NCI-H345 (cell line): ENCODE measurements around the gene ZNF668.
"Not testable (repeated sequence)": the region's sequence is repeated elsewhere in the genome, so short reads cannot be mapped to it uniquely, and the experiment has no call there.

Experiments used
- DNase-seq: peaks from one replicate; lab custom pipeline; 2025; lab: John Stamatoyannopoulos, UW

The ZNF668 gene

DNA sequence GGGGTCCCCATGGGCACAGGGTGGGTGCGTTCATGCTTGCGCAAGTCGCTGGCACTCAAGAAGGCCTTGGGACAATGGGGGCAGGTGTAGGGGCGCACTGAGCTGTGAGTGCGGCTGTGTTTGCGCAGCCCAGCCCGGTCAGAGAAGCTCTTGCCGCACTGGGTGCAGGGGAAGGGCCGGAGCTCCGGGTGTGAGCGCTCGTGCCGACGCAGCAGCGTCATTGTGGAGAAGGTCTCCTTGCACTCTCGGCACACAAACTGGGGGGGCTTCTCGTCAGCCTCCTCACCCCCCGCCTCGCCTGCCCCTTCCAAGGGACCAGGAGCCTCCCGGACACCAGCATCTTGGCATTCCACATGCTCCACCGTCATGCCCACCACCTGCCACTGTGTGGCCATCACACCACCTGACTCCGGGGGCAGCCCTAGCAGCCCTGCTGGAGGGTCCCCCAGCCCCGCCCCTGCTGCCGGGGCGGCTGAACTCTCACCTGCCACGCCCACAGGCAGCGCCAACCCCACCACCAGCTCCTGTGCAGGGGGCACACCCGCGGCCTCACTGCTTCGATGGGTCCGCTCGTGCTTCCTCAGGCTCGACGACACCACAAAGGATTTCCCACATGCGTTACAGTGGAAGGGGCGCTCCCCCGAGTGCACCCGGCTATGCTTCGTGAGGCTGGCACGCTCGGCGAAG is 12.8 kb downstream of the ZNF668 start:
- no peak for DNase-seq

DNA sequence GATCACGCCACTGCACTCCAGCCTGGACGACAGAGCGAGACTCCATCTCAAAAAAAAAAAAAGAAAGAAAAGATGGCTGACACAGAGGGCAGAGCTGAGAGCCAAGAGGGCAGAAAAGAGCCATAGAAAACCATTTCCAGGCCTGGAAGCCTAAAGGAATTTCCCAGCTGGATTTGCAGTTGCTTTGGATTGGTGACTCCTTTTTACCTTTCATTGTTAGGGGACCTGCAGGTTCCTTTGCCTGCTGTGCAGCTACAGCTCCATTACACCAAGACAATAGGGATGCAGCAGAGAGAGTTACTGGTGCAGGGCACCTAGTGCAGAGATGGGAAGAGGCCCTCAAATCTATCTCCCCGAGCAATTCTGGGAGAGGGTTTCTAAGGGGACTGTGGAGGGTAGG is 18.4 kb downstream of the ZNF668 start:
- no peak for DNase-seq

DNA sequence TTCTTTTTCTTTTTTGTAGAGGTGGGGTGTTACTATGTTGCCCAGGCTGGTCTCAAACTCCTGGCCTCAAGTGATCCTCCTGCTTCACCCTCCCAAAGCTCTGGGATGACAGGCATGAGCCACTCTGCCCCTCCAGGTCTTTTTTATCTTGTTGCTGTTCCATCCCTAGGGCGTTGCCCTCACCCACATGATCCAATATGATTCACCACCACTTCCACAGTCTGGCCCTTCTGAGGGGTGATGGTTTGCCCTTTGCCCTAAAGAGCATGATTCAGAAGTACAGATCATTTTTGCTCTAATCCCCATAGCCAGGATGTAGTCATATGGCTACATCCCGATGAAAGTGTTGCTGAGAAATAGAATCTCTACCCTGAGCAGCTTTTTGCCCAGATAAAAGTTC is 21.9 kb downstream of the ZNF668 start:
- DNase-seq, result no peak

DNA sequence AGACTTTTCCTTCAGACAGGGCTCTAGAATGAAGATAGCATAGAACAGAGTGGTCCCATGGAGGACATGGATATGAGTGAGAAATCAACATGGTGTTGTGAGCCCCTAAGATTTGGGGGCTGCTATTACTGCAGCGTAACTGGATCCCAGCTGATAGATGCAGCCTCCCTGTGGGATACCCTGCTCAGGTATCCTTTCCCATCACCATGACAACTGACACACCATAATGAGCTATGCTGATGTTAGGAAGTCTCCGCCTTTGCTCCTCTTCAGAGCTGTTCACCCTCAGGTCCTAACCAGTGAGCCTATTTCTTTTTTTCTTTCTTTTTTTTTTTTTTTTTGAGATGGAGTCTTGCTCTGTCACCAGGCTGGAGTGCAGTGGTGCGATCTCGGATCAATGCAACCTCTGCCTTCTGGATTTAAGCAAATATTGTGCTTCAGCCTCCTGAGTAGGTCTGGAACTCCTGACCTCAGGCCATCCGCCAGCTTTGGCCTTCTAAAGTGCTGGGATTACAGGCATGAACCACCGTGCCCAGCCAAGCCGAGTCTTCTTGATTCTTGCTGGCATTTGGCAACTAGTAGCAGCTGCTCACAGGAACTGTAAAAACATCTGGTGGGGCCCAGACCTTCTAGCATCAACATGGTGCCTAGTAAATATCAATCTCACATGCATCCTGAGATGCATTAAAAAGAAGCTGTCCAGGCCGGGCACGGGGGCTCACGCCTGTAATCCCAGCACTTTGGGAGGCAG is 23.6 kb downstream of the ZNF668 start:
- no peak for DNase-seq

DNA sequence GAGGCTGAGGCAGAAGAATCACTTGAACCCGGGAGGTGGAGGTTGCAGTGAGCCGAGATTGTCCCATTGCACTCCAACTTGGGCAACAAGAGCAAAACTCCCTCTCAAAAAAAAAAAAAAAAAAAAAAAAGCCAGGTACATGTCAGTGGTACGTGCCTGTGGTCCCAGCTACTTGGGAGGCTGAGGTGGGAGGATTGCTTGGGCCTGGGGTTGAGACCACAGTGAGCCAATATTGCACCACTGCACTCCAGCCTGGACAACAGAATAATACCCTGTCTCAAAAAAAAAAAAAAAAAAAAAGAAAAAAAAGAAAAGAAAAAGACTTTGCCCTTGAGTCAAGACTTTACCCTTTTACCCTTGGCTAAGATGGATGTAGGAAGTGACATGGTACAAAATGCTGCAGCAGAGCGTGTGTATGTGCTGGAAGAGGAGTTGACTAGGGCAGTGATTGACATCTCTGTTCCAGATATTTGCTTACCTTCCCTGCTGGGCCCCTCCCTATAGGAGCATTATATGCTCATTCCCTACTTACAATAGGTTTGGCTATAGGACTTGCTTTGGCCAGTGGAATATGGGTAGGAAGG is 30.1 kb downstream of the ZNF668 start:
- DNase-seq, result no peak

DNA sequence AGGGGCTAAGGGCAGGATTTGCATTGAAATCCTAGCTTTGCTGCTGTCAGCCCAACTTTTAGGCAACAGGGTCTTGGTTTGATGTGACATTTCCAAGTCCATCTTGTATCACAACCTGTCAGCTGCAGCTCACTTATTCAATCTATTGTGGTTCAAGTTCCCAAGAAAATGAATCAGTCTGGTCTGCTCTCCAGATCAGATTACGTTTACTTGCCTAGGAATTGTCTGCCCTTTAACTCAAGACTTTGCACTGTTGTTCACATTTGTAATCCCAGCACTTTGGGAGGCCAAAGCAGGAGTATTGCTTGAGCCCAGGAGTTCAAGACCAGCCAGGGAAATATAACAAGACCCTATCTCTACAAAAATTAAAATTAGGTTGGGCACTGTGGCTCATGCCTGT is 30.7 kb downstream of the ZNF668 start:
- no peak for DNase-seq

DNA sequence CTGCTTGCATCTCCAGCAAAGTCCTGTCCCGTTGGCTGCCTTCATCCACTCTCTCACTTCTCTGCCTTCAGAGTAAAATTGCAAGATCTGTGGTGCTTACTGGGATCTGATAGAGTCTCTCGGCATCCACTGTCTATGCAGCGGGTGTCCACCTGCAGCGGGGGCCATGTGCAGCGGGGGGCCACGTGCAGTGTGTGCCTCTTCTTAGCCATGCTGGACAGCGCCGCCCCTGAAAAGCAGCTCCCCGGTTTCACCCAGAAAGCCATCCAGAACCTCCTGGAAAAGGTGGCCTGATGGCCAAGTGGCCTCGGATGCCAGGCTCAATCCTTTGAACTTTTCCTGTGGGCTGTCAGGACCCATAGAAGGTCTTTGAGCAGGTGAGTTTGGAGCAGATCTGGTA is 31.2 kb downstream of the ZNF668 start:
- no peak for DNase-seq

DNA sequence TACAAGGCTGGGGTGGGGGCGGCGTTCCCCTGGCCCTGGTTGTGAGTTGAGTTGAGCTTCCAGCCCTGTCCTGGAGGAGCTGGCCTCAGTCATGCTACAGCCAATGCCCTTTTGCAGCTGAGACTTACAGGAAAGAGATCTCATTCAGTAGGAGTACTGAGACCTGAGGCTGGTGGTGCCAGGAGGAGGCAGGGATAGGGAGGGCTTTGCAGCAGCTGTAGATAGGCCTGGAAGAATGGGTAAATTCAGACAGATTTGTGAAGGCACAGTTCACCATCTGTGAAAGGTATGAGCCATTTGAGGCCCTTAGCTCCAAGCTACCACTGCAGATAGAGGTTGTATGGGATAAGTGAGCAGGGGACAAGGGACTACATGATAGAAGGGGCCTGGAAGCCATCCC is 35.0 kb downstream of the ZNF668 start:
- no peak for DNase-seq

DNA sequence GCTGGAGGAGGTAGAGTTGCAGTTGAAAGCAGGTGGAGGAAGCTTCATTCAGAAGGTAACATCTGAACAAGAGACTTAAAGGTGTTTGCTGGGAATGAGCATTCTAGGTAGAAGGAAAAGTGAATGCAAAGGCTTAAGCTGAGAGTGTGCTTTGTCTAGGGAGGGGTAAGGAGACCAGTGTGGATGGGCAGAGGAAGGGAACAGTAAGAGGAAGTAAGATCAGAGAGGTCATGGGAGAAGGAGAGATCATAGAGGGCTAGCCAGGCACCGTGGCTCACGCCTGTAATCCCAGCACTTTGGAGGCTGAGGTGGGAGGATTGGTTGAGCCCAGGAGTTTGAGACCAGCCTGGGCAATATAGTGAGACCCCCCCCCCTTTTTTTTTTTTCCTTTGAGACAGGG is 37.3 kb downstream of the ZNF668 start:
- no peak for DNase-seq

DNA sequence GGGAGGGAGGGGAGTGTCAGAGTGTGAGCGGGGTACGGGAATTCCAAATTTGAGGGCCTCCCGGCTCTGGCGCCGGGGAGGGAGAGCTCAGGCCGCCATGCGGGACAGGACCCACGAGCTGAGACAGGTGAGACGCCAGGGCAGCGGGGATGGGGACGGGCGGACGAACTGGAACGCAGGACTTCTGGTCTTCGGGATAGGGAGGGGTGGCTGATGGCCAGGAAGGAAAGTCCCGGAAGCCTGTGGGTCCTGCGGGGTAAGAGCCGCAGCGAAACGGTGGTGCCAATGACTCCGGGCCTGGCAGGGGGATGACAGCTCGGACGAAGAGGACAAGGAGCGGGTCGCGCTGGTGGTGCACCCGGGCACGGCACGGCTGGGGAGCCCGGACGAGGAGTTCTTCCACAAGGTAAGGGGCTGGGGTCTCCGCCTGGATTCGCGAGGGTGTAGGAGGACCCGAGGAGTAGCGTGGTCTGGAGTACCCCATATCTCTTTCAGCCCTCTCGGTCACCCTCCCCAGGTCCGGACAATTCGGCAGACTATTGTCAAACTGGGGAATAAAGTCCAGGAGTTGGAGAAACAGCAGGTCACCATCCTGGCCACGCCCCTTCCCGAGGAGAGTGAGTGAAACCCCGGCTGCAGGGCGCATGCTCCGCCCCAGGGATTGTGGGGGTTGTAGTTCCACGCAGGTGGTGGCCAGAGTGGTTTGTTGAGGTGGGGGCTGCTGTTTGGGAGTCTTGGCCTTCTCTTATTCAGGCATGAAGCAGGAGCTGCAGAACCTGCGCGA is 40.1 kb downstream of the ZNF668 start:
- DNase-seq, result peak; percentile 89

DNA sequence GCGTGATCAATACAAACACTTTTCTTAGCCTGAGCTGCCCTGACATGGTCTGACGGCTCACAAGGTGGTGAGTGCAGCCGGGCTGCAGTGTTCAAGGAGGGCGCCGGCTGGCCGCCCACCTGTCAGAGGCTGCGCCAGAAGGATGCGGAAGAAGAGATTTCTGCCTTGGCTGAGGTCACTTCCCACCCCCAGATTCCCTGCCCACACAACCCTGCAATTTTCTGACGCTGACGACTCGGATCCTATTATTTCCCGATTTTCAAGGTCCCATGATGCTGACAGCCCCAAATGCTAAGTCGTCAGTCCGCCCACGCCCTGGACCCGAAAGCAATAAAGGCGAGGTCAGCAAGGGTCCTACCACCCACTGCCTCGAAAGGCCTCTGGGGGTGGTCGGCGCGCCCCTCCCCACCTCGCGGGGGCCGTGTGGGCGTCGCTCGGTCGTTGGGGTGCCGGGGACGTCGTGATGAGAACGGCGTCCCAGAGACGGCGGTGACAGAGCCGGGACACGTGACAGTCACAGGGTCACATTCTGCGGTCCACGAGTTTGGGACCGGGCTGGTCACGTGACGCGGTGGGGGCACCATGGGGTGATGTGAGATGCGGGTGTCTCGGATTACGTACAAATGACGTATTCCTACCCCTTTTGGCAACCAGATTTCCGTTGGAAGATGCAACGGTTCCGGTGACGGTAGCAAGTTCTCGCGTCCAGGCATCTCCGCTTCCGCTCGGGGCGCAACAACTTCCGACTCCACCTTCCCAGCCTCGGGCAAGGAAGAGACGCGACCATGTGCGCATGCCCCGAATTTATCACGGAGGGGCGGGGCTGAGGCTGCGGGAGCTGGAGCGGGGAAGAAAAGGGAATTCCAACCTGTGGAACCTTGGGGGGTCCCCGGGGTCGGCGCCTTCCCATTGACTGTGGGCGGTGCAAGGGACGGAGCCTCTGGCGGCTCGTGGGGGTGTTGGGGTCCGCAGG is 41.0 kb downstream of the ZNF668 start, which contains the start of gene STX4:
Gene STX4, plus strand, starts transcription at position 823 of the 973 bp plus-strand sequence. CDS start 248 bp downstream, outside the sequence.
- peak; percentile 99 for DNase-seq

DNA sequence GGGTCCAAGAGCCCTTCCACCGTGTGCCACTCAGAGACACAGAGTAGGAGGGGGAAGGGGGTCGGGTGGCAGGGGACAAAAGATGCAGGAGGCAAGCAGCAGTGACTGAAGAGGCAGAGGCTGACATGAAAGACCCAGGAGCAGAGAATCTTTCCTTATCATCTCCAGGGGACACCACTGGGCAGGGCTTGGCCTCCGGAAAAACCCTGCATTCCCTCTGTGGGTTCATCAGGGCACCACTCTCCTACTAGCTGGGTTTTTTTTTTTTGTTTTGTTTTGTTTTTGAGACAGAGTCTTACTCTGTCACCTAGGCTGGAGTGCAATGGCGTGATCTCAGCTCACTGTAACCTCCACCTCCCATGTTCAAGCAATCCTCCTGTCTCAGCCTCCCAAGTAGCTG is 42.8 kb downstream of the ZNF668 start:
- DNase-seq, result no peak

DNA sequence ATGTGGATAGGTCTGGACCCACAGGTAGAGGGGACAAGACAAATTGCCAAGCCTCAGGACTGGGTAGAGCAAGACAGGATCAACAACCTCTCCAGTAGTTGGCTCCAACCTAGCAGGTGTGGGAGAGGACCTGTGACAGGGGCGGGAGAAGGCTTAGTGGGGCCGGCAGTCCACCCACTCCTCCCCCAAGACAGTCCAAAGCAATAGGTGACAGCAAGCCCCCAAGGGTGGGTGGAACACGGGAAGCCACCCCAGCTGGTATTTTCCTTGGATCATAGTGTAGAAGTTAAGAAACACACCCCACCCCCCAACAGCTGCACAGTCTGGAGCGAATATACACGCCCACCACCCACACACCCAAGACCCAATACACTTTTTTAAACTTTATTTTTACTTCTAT is 44.8 kb downstream of the ZNF668 start:
- DNase-seq, result no peak

DNA sequence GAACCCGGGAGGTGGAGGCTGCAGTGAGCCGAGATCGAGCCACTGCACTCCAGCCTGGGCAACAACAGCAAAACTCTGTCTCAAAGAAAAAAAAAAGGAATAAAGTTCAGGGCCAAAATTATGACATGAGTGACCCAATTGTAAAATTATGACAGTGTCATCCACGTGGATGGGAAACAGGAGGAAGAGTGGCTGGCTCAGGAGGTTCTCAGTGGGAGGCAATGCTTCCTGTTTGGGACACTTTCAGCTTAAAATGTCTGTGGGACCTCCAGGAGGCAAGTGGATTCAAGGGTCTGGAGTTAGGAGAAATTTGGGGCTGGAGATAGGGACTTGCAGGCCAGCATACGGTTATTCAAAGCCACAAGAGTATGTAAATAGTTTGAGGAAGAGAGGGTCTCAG is 48.7 kb downstream of the ZNF668 start:
- DNase-seq, result no peak

DNA sequence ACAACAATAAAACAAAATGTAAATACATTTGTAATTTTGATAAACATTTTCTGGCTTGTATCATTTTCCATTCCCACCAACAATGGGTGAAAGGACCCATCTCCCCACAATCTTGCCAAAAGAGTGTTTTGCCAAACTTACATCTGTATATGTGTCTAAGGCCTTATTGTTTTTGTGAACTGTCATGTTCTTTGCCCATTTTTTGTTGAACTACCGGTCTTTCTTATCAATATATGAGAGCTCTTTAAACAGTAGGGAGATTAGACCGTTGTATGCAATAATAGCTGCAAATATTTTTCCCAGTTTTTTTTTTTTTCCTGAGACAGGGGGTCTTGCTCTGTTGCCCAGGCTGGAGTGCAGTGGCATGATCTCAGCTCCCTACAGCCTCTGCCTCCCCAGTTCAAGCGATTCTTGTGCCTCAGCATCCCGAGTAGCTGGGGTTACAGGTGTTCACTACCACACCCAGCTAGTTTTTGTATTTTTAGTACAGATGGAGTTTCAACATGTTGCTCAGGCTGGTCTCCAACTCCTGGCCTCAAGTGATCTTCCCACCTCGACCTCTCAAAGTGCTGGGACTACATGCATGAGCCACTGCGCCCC is 50.3 kb downstream of the ZNF668 start:
- DNase-seq, result no peak

DNA sequence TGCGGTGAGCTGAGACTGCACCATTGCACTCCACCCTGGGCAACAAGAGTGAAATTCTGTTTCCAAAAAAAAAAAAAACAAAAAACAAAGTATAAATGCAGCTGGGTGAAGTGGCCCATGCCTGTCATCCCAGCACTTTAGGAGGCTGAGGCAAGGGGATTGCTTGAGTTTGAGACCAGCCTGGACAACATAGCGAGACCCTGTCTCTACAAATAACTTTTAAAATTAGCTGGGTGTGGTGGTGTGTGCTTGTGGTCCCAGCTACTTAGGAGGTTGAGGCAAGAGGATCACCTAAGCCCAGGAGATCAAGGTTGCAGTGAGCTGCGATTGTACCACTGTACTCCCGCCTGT is 50.8 kb downstream of the ZNF668 start:
- no peak for DNase-seq

DNA sequence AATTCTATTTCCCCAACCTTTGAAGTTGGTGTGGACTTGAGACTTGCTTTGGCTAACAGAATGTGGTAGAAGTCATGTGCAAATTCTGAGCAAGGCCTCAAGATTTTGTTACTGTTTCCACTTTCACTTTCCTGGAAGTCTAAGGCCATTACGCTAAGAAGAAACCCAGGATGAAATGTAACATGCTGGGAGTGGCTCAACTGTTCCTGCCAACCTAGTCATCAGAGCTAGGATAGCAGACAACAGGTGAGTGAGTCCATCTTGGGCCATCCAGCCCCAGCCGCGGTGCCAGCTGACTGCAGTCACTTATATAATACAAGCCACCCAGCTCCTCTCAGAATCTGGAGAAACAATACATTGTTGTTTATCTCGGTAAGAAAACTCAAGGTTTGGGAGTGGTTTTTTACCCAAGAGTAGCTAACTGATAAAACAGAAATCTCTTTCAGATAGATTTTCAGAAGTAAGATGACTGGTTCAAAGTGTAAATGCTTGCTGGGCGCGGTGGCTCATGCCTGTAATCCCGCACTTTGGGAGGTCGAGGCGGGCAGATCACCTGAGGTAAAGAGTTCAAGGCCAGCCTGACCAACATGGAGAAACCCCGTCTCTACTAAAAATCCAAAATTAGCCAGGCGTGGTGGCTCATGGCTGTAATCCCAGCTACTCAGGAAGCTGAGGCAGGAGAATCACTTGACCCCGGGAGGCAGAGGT is 51.3 kb downstream of the ZNF668 start:
- no peak for DNase-seq

DNA sequence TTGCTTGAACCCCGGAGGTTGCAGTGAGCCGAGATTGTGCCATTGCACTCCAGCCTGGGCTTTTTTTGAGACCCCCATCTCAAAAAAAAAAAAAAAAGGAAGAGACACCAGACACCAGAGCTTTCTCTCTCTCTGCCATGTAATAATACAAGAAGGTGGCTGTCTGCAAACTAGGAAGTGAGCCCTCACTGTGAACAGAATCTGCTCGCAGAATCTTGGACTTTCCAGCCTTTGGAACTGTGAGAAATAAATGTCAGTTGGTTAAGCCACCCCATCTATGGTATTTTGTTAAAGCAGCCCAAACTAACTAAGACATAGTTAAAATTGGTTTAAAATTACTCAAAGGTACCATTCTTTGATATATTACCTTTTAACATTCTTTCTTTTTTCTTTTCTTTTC is 53.5 kb downstream of the ZNF668 start:
- no peak for DNase-seq

DNA sequence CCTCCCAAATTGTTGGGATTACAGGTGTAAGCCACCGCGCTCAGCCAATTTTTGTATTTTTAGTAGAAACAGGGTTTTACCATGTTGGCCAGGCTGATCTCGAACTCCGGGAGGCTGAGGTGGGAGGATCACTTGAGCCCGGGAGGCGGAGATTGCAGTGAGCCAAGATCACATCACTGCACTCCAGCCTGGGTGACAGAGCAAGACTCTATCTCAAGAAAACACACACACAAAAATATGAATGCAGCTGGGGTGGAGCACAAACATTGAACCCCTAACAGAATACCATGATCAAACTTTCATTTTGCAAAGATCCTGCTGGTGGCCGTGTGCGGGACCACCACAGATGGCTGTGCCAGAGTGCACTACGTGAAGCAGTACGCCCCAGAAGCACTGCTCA is 56.3 kb downstream of the ZNF668 start:
- not testable (repeated sequence) for DNase-seq

DNA sequence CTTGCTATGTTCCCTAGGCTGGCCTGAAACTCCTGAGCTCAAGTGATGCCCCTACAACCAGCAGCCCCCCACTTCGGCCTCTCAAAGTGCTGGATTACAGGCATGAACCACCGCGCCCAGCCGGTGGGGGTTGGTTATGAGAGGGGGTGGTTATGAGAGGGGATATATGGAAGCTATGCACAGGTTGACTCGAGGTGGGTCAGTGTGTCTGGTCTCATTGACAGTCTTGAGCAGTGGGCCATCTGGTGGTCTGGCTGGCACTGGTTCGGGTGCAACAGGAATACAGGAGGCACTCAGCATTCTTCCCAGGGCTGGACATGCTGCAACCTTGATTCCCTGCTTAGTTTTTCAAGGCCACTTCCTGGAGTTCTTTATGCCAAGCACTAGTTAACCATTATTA is 58.0 kb downstream of the ZNF668 start:
- no peak for DNase-seq
